ENCODE measurements around the gene RASL11A.
"Not testable (repeated sequence)": the region's sequence is repeated elsewhere in the genome, so short reads cannot be mapped to it uniquely, and the experiment has no call there.

RASL11A gene

GRCh38 chr13:27269114-27269665, 1.4 kb upstream of the RASL11A start:
- no peak for DNase-seq

GRCh38 chr13:27271570-27272096, 1.0 kb downstream of the RASL11A start:
- no peak for DNase-seq

GRCh38 chr13:27273658-27274425, 3.2 kb downstream of the RASL11A start:
- DNase-seq, result no peak

- no peak for DNase-seq
Measured at GRCh38 chr13:27274631-27275030, 4.0 kb downstream of the RASL11A start.

- DNase-seq, result no peak
Measured at GRCh38 chr13:27276188-27276587, 5.6 kb downstream of the RASL11A start.

- no peak for DNase-seq
Measured at GRCh38 chr13:27279506-27279905, 8.9 kb downstream of the RASL11A start.

- no peak for DNase-seq
Measured at GRCh38 chr13:27280009-27280656, 9.5 kb downstream of the RASL11A start.

GRCh38 chr13:27280841-27281240, 10.2 kb downstream of the RASL11A start:
- DNase-seq, result no peak

- DNase-seq, result no peak
Measured at GRCh38 chr13:27281420-27281819, 10.8 kb downstream of the RASL11A start.

GRCh38 chr13:27283906-27284493, 13.4 kb downstream of the RASL11A start:
- DNase-seq, result no peak

GRCh38 chr13:27288392-27288791, 17.8 kb downstream of the RASL11A start:
- DNase-seq, result no peak

- DNase-seq, result no peak
Measured at GRCh38 chr13:27289011-27289665, 18.5 kb downstream of the RASL11A start.

GRCh38 chr13:27290715-27291114, 20.1 kb downstream of the RASL11A start:
- DNase-seq, result no peak

GRCh38 chr13:27291967-27292366, 21.3 kb downstream of the RASL11A start:
- not testable (repeated sequence) for DNase-seq

- no peak for DNase-seq
Measured at GRCh38 chr13:27293076-27293691, 22.6 kb downstream of the RASL11A start.

GRCh38 chr13:27293873-27294515, 23.4 kb downstream of the RASL11A start:
- DNase-seq, result no peak

- DNase-seq, result no peak
Measured at GRCh38 chr13:27295096-27295495, 24.5 kb downstream of the RASL11A start.

- no peak for DNase-seq
Measured at GRCh38 chr13:27295660-27296059, 25.0 kb downstream of the RASL11A start.

- no peak for DNase-seq
Measured at GRCh38 chr13:27296496-27296895, 25.9 kb downstream of the RASL11A start.

- no peak for DNase-seq
Measured at GRCh38 chr13:27298849-27299248, 28.2 kb downstream of the RASL11A start.

GRCh38 chr13:27300406-27300805, 29.8 kb downstream of the RASL11A start:
- not testable (repeated sequence) for DNase-seq
